Stimulated activated CD4-positive, alpha-beta T cell treated with anti-CD3 and anti-CD28 coated beads, TNF-alpha, amount 100 ng/mL, for 48 hours (primary cell): ENCODE measurements around the gene PAK5.

Experiments used
- DNase-seq, 3 donors: peaks; one replicate each; pipeline ENCODE4 v3.0.0-alpha.2; 2020; ENCODE audit warnings: low read depth in 3 of 3

PAK5 gene

GRCh38 chr20:9616455-9616805 is 222.4 kb downstream of the PAK5 start:
- DNase-seq, result no peak

- no peak for DNase-seq
Measured at GRCh38 chr20:9615766-9616454, 223.0 kb downstream of the PAK5 start.

- no peak for DNase-seq
Measured at GRCh38 chr20:9615118-9615517, 223.8 kb downstream of the PAK5 start.

GRCh38 chr20:9613871-9614270 is 225.0 kb downstream of the PAK5 start:
- DNase-seq, result no peak

DNA sequence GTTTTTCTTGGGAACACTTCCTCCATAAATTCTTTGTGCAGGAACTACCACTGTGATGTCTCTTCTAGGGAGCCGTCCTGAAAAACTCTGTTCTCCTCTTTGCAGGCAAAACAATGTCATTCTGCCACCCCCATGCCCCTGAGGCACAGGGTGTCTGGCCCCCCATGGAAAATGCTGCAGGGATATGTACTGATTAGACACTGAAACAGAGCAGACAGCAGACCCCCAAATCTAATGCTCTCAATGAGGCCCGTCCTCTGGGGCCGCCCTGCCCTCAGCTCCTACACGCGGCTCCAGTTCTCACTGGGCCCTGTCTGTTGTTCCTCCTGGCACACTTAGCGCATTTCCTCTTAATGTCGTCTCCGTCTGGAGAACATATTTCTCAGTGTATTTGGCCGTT is 227.0 kb downstream of the PAK5 start:
- DNase-seq, result no peak

- no peak for DNase-seq
Measured at GRCh38 chr20:9610665-9611064, 228.2 kb downstream of the PAK5 start.

DNA sequence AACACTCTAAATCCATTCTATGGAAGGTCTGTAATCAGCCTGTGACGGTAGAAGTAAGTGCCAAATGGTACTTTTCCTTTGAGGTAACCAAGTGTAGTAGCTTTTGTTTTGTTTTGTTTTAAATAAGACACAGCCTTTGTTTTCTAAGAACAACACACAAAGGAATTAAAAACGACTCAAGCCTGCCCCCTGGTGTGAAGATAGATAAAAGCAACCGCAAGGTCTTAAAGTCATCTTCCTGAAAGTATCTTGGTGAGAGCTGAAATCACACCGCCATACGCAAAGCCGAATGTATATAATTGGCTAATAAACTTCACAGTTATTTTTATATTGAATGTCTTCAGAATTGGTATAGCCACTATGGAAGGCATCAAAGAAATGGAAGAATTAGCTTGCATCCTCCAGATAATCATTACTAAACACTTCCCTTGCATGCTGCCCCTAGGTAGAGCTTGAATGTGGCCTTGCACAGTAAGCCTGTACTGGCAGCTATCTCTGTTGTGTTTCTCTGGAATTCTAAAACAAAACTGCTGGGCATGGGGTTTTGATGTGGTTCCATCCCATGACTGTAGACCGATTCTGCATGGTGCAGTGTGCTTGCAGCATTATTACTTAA is 228.9 kb downstream of the PAK5 start:
- peak; percentile 13 to 22 (median 16) for DNase-seq

DNA sequence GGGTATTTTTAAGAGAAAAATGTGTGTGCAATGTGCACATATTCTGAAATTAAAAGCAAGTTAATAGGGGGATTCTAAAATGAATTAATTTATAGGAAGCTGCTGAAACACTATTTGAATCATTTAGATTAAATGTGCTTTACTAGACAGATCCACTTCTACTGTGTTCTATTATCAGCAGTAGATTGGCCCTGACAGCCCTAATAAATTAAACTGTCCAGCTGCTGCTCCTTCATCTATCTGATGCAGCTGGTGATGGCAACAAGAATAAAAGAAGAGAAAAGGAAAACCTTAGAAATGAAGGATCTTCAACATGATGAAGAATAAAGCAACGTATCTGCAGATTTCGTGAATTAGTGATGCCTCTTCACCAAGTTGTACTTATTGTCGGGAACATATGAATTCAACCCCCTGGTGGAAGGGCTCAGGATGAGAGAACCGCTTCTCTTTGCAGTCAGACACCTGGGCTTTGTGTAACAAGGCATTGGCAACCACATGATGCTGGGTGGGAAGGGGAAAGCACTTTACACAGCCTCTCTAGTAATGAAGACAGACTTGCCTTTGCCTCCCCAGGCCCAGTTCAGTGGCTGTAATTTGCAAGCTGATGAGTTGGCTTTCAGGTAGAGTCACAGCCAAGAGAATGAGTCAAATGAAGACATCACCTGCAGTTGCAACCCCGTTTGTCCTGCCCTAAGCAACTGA is 230.1 kb downstream of the PAK5 start:
- no peak for DNase-seq

- no peak for DNase-seq
Measured at GRCh38 chr20:9602847-9603183, 236.1 kb downstream of the PAK5 start.

GRCh38 chr20:9600562-9600961 is 238.3 kb downstream of the PAK5 start:
- no peak for DNase-seq

- DNase-seq, result no peak
Measured at GRCh38 chr20:9597547-9597946, 241.3 kb downstream of the PAK5 start.

GRCh38 chr20:9595763-9596162 is 243.1 kb downstream of the PAK5 start:
- DNase-seq, result no peak

DNA sequence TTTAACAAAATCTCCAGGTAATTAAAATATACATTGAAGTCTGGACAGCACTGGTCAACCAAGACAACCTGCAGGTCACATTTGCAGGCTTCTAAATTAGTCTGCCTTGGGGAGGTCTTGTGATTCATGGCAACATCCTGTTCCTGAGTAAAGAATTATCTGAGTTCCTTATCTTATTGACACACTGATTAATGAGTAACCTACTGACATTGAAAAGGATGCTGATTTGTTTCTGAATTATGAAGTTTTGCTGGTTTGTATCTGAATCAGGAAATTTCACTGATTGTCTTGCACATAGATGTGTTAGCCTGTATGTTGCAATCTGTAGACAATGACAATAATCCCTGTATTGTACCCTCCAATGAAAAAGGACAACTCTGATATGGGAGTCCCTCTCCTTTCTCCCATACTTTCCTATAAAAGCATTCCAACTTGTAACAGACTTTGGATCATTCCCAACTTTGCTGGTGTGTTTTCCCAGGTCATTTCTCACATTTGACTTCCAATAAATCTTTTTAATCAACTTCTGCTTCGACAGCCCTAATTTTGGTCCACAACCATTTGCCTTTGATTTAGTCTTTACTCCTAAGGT is 244.5 kb downstream of the PAK5 start:
- no peak for DNase-seq

GRCh38 chr20:9592419-9592818 is 246.5 kb downstream of the PAK5 start:
- DNase-seq, result no peak

- no peak for DNase-seq
Measured at GRCh38 chr20:9591080-9591479, 247.8 kb downstream of the PAK5 start.

DNA sequence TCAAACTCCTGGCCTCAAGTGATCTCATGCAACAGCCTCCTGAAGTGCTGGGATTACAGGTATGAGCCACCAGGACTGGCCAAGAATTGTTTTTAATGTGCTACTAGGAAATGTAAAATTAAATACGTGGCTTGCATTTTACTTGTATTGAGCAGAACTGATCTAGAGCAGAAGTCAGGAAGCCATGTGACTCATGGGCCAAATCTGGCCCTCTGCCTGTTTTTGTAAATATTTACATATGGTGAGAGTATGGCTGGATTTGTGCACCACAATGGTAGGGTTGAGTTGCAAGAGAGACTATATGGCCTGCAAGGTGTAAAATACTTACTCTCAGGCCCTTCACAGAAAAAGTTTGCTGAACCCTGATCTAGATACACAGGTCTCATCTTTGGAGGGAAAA is 248.7 kb downstream of the PAK5 start:
- DNase-seq, result no peak

DNA sequence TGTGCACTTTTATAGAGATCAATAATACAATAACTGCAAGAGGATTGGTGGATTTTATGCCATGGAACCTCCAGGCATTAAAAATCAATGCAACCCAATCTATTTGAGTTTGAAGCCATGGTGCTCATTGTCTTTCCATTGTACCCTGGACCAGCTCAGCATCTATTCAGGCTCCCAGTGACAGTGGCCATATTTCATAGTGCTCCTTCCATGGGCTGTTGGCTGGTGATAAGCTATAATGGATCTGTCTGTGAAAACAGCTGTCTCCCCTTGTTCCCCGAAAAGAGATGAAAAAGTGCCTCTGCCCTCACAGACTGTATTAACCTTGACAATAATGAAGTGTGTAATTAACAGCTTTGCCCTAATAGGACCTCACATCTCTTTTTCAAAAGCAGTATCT is 250.2 kb downstream of the PAK5 start:
- DNase-seq, result no peak

DNA sequence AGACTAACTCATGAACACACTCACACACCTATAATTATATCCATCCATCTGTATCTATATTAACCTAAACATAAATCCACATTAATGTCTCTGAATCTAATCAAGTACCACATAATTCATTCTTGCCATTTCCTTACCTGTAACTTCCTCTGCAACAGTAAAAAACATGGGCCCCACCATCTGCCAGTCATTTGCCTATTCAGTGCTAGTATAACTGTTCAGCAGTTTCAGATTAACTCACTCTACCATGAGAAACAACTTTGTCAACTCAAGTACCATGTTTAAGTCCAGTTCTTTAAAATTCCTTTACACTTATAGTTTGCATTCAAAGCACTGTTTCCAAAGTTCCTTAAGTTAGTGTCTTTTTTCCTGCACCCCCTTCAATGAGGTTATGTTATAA is 255.7 kb downstream of the PAK5 start:
- no peak for DNase-seq

DNA sequence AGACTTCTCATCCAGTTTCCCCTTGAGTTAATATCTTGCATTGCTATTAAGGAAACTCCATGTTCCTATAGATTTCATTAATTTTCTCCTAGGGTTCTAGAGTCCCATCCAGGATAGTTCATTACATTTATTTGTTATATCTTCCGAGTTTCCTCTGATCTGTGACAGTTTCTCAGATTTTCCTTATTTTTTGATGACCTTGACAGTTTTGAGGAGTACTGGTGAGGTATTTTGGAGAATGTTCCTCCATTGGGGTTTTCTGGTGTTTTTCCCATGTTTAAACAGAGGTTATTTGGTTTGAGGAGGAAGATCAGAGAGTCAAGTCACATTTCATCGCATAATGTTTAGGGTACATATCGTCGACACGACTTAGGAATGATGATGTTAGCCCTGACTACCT is 256.7 kb downstream of the PAK5 start:
- no peak for DNase-seq

DNA sequence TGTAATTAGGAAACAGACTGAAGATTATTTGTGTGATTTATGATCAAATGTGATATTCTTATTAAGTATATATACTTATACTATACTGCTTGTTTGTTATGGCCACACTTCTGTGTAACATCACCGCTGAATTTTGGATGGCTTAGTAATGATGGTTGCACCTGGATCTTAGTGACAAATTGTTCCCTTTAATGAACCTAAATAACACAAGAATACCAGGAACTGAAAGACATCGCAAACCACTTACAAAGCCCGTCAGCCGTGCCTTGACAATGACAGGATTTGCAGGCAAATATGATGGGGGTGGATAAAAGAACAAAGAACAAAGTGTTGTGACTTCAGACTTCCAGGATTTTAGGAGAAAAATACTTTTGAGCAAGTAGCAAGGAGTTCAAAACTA is 257.4 kb downstream of the PAK5 start:
- no peak for DNase-seq

- DNase-seq, result no peak
Measured at GRCh38 chr20:9578594-9578993, 260.3 kb downstream of the PAK5 start.

DNA sequence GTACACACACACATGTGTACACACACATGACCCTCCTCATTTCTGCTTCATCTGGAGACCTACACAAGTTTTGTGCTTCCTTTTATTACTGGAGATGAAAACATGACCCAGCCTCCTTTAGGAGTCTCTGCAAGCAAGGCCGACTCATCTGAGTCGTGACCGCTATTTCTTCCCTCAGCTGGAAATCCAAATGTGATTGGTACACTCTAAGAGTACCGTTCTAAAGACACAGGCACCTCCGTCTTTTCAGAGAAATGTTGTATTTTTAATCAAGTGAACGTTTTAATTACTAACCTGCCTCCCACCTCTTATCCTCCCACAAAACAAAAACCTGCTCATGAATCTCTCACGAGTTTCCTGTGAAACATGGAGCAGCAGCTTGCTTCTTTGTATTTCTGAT is 261.5 kb downstream of the PAK5 start:
- no peak for DNase-seq

- no peak for DNase-seq
Measured at GRCh38 chr20:9576695-9577094, 262.2 kb downstream of the PAK5 start.
